ENCODE measurements around the gene ZCCHC14. TPM values are rescaled to one million over a fixed set of nuclear protein-coding genes. Genes with fewer than 3 reads are reported as not detected.
"Not testable (repeated sequence)": the region's sequence is repeated elsewhere in the genome, so short reads cannot be mapped to it uniquely, and the experiment has no call there.

ZCCHC14 gene
- total and polyA plus RNA-seq, 11 donors: 6.4 to 18.4 (median 16.1) TPM

DNA sequence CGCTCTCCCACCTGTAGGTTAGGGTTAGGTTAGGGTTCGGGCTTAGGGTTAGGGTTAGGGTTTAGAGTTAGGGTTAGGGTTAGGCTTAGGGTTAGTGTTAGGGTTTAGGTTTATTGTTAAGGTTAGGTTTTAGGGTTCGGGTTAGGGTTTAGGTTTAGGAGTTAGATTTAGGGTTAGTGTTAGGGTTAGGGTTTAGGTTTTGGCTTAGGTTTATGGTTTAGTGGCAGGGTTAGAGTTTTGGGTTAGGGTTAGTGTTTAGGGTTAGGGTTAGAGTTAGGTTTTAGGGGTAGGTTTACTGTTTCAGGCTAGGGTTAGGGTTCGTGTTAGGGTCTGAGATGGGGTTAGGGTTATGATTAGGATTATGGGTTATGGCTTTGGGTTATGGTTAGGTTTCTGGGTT lies 31.6 kb upstream of the ZCCHC14 start:
- intact Hi-C loops (cut with DNase I): no loop called here
- DNase-seq (no peak), ATAC-seq (no peak)
- TF ChIP-seq POLR2A (IDR thresholded peaks at IDR 0.05): no peak
- no peak for TF ChIP-seq CTCF (IDR thresholded peaks at IDR 0.05)
- H3K4me1 ChIP-seq: peaks cover 0 to 5% (median 0%) of the 10 kb centered on the region in 12 donors
- peaks cover 0 to 8% (median 2%) of the 10 kb centered on the region in 12 donors for H3K9me3 ChIP-seq
- no peaks in the 10 kb centered on the region for H3K27me3 ChIP-seq
- H3K27ac ChIP-seq: no peak overlapping the region
- 69 to 95% (median 86%) methylated on average over 4 of the region's 4 CpGs for WGBS, 4 donors
- no peaks in the 10 kb centered on the region for H3K36me3 ChIP-seq
- H3K4me3 ChIP-seq: no peak overlapping the region

DNA sequence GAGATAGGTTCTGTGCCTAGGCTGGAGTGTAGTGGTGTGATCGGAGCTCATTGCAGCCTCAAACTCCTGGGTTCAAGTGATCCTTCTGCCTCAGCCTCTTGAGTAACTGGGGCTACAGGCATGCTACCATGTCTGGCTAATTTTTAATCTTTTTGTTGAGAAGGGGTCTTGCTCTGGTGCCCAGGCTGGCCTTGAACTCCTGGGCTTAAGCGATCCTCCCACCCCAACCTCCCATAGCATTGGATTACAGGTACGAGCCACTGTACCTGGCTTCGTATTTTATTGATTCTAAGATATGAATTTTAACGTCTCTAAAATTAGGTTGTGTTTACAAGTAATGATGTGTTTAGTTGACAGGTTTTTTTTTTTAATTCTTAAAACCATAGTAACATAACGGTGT lies 30.8 kb upstream of the ZCCHC14 start:
- H3K9me3 ChIP-seq; ATAC-seq; H3K36me3 ChIP-seq; DNase-seq; H3K4me3 ChIP-seq; intact Hi-C loops (cut with DNase I); H3K27ac ChIP-seq; H3K27me3 ChIP-seq: not testable (repeated sequence)
- WGBS, 4 donors: 93 to 94% (median 93%) methylated on average over 6 of the region's 6 CpGs
- peaks cover 0 to 13% (median 6%) of the 10 kb centered on the region in 12 donors for H3K4me1 ChIP-seq

DNA sequence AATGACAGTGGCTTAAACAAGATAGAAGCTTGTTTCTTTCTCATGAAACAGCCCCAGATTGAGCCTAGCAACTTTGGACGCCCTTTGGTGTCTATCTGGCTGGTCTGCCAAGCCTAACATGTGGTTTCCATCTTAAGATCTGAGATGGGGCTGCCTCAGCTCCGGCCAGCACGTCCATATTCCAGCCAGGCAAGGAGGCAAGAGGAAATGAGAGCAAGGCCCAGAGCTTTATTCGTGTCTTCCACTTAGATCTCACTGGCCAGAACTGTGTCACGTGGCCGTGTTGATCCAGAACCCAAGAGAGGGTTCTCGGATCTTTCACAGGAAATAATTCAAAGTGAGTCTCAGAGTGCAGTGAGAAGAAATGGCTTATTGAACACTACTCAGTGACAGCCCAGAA lies 28.9 kb upstream of the ZCCHC14 start:
- H3K9me3 ChIP-seq; H3K36me3 ChIP-seq; ATAC-seq; H3K4me3 ChIP-seq; intact Hi-C loops (cut with DNase I); H3K27me3 ChIP-seq: not testable (repeated sequence)
- H3K27ac ChIP-seq: peak overlapping the region in 5 of 12 donors; percentile 17 to 34 (median 23)
- peak in 2 of 5 donors; percentile 34 to 54 for DNase-seq
- peaks cover 0 to 30% (median 20%) of the 10 kb centered on the region in 12 donors for H3K4me1 ChIP-seq
- 62 to 72% (median 68%) methylated on average over 7 of the region's 7 CpGs for WGBS, 4 donors

- H3K27ac ChIP-seq: peak overlapping the region in 10 of 12 donors; percentile 64 to 99 (median 90)
- H3K4me3 ChIP-seq; ATAC-seq; DNase-seq; H3K27me3 ChIP-seq; H3K36me3 ChIP-seq; H3K9me3 ChIP-seq; intact Hi-C loops (cut with DNase I): not testable (repeated sequence)
- peaks cover 0 to 35% (median 21%) of the 10 kb centered on the region in 12 donors for H3K4me1 ChIP-seq
- 33 to 47% (median 42%) methylated on average over 4 of the region's 4 CpGs for WGBS, 4 donors
These were observed 26.3 kb upstream of the ZCCHC14 start for GRCh38 chr16:87519170-87519569.

DNA sequence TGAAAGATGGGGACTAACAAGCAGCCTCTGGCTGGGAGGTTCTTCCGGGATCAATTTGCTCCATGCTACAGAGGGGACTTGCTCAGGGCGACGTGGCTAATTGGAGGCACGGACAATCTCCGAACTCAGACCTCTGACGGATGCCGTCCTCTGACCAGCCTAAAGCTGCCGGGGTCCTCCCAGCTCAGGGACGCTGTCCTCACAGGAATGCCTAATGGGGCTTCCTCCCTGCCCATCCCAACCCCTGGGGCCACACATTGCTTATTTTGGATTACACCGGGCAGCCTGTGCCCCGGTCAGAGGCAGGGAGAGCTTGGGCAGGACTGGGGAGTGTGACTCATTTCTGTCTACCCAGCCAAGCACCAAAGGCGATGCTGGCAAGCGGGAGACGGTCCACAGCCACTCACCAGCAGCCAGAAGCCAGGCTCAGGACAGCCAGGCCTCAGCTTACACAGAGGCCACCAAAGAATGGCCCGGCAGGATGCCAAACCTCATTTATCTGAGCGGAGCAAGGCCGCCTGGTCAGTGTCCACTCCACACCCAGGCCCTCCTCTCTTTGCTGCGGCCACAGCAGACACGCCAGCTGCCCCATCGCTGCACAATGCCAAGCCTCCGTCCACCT lies 25.7 kb upstream of the ZCCHC14 start:
- intact Hi-C loops (cut with DNase I); H3K9me3 ChIP-seq; H3K27me3 ChIP-seq; H3K36me3 ChIP-seq: not testable (repeated sequence)
- H3K4me3 ChIP-seq: peak overlapping the region in 6 of 12 donors; percentile 25 to 46 (median 34)
- ATAC-seq: peak; percentile 58 to 86 (median 78)
- H3K27ac ChIP-seq: peak overlapping the region; percentile 64 to 99 (median 86)
- peak; percentile 63 to 87 (median 78) for DNase-seq
- WGBS, 4 donors: 45 to 72% (median 67%) methylated on average over 9 to 21 of the region's 21 CpGs
- H3K4me1 ChIP-seq: peaks cover 0 to 35% (median 21%) of the 10 kb centered on the region in 12 donors

DNA sequence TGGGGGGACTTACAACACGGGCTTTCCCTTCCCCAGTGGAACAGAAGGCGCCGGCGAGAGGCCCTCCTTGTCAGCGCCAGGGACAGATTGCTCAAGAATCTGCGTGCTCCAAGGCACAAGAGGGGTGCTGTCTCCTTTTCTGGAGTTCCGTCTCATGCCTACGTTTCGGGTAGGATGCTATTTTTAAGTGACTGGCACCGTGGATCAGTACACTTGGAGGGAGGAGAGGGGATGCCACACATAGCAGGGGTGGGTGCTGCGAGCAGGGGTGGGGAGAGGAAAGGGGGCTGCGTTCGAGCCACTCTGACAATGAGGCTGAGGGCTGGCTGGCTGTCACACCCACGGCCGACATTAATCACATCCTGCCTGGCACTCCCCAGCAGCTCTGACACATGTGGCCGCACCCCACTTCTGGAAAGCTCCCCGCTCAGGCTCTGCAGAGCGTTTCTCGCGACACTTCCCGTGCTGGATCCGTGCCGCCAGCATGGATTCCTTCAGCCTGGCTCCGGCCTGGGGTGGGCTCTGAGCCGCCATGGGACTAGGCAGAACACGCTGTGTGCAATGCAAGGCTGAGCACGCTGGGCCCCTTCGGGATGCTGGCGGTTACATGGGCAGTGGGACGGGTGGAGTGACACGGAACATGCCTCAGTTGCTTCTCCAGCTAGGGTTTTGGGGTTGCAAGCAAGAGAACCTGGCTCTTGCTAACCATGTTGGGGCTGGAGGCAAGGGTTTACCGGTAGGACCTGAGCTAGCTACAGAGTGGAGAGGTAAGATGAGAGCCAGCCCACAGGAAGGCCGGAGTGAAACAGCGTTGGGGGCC lies 25.0 kb upstream of the ZCCHC14 start:
- H3K36me3 ChIP-seq; H3K9me3 ChIP-seq; intact Hi-C loops (cut with DNase I); H3K27me3 ChIP-seq: not testable (repeated sequence)
- H3K4me3 ChIP-seq: peak overlapping the region in 9 of 12 donors; percentile 15 to 46 (median 32)
- ATAC-seq (peak; percentile 58 to 86 (median 82)), DNase-seq (peak; percentile 72 to 84 (median 77))
- H3K27ac ChIP-seq: peak overlapping the region; percentile 72 to 99 (median 86)
- 42 to 55% (median 51%) methylated on average over 17 to 33 of the region's 34 CpGs for WGBS, 4 donors
- H3K4me1 ChIP-seq: peaks cover 0 to 35% (median 21%) of the 10 kb centered on the region in 12 donors
